ENCODE results near the gene NOTCH1. TPM values are rescaled to one million over a fixed set of nuclear protein-coding genes. Genes with fewer than 3 reads are reported as not detected.
A peak's percentile ranks its signal among the peaks of the same experiment; 100 is the strongest.

NOTCH1 gene
- total and polyA plus RNA-seq, 12 donors: 0.81 to 31.5 (median 24.0) TPM

DNA sequence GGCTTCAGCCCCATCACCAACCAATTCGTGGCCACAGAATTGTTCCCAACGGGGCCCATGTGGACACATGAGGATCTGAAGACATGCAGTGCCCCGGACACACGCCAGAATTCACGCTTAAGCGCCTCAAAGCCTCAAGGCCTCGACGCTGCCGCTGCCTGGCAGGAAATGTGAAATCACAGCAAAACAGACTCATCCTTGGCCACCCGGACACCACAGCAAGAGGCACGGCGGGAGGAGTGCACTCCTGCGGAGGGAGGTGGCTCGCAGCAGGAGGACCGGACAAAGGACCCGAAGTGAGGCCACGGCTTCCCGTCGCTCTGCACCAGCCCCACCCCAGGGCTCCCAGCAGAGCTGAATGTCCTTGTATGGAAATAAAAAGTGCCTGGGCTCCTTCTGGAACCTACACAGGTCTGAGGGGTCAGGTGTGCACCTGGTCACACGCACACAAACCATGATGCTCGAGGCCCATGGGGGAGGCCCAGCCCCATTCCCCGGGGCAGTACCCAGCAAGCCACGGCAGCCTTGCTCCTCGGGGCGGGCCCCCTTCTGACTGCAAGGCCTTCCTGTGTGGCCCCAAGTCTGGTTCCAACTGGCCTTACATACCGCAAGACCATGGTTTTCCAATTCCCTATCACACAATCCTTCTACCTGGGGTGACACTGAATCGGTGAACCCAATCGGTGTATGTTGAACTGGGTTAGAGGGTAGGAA lies 73.1 kb downstream of the NOTCH1 start:
- 88 to 90% (median 88%) methylated on average over 26 to 28 of the region's 28 CpGs for WGBS, 4 donors
- H3K9me3 ChIP-seq (replicated peaks in 1 of 3): no peaks in the 10 kb centered on the region
- no peak for TF ChIP-seq POLR2A (IDR thresholded peaks at IDR 0.05)
- TF ChIP-seq, protein P1, sequence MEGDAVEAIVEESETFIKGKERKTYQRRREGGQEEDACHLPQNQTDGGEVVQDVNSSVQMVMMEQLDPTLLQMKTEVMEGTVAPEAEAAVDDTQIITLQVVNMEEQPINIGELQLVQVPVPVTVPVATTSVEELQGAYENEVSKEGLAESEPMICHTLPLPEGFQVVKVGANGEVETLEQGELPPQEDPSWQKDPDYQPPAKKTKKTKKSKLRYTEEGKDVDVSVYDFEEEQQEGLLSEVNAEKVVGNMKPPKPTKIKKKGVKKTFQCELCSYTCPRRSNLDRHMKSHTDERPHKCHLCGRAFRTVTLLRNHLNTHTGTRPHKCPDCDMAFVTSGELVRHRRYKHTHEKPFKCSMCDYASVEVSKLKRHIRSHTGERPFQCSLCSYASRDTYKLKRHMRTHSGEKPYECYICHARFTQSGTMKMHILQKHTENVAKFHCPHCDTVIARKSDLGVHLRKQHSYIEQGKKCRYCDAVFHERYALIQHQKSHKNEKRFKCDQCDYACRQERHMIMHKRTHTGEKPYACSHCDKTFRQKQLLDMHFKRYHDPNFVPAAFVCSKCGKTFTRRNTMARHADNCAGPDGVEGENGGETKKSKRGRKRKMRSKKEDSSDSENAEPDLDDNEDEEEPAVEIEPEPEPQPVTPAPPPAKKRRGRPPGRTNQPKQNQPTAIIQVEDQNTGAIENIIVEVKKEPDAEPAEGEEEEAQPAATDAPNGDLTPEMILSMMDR (IDR thresholded peaks at IDR 0.05): no peak
- no peak for DNase-seq
- no peaks in the 10 kb centered on the region for H3K27me3 ChIP-seq
- H3K4me3 ChIP-seq: no peak overlapping the region
- no peak overlapping the region for H3K27ac ChIP-seq
- H3K36me3 ChIP-seq (replicated peaks in 1 of 2): peaks cover 0 to 94% of the 10 kb centered on the region in 2 donors
- peaks cover 0 to 3% of the 10 kb centered on the region in 2 donors for H3K4me1 ChIP-seq (replicated peaks in 1 of 2)
- intact Hi-C loops (cut with DNase I): no loop called here

DNA sequence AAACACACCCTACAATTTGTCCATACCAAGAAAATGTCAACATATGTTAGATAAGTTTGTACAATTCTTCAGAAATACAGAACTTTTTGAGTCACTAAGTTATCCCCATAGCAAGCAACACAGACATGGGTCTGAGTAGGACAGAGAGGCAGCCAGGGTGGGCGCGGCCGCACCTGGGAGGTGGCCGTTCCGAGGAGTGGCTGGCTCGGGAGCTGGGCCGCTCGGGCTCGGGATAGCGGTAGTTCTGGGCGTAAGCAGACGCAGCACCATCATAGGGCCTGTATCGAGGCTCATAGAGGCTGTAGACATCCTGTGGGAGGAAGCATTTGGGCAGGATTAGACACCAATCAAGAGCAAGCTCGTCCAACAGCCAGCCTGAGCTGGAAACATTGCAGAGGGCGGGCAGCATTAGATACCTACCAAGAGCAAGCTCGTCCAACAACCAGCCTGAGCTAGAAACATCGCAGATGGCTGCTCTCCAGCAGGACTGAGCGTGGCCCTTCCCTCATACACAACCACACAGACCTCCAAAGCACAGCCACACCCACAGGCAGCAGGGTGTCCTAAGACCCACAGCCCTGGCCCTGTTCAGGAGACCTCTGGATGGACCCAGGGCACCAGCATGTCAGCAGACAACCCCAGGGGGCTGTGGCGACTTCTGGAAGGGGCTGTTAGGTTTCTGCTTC lies 73.9 kb downstream of the NOTCH1 start:
- no peak for TF ChIP-seq POLR2A (IDR thresholded peaks at IDR 0.05)
- TF ChIP-seq, protein P1 (IDR thresholded peaks at IDR 0.05): no peak
- Histone ChIP-seq H3K36me3 (replicated peaks in 1 of 2) (peaks cover 0 to 97% of the 10 kb centered on the region in 2 donors), H3K27ac (no peak overlapping the region), H3K4me3 (no peak overlapping the region), H3K4me1 (replicated peaks in 1 of 2) (peaks cover 0 to 3% of the 10 kb centered on the region in 2 donors), H3K27me3 (no peaks in the 10 kb centered on the region), H3K9me3 (replicated peaks in 1 of 3) (no peaks in the 10 kb centered on the region)
- intact Hi-C loops (cut with DNase I): no loop called here
- 89 to 97% (median 93%) methylated on average over 15 to 19 of the region's 19 CpGs for WGBS, 4 donors
- DNase-seq: no peak

DNA sequence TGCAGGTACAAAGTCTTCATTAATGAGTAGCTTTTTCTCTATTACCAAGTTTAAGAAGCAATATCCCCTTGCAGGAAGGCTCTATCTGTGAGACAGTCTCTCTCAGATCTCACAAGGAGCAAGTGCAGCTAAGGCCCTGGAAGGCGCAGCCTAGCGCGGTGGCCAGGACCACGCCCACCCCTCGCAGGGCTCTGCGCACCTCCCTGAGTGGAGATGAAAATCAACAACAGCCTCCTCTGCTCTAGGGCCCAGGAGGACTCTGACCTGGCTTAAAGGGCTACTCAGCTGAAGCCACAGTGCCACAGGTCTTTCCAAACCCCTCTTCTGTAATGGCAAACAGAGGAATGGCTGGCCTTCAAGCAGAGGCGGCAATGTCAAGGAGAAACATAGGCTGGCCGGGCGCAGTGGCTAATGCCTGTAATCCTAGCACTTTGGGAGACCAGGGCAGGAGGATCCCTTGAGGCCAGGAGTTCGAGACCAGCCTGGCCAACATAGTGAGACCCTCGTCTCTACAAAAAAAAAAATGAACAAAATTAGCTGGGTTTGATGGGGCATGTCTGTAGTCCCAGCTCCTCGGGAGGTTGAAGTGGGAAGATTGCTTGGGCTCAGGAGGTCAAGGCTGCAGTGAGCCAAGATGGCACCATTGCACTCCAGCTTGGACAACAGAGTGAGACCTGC lies 74.9 kb downstream of the NOTCH1 start:
- peaks cover 0 to 3% of the 10 kb centered on the region in 2 donors for H3K4me1 ChIP-seq (replicated peaks in 1 of 2)
- no peak overlapping the region for H3K4me3 ChIP-seq
- intact Hi-C loops (cut with DNase I): no loop called here
- no peaks in the 10 kb centered on the region for H3K9me3 ChIP-seq (replicated peaks in 1 of 3)
- H3K27me3 ChIP-seq: no peaks in the 10 kb centered on the region
- TF ChIP-seq, protein P1 (IDR thresholded peaks at IDR 0.05): no peak
- TF ChIP-seq POLR2A (IDR thresholded peaks at IDR 0.05): no peak
- H3K27ac ChIP-seq: no peak overlapping the region
- peaks cover 0 to 97% of the 10 kb centered on the region in 2 donors for H3K36me3 ChIP-seq (replicated peaks in 1 of 2)
- DNase-seq: peak in 1 of 7 donors; percentile 27
- 62 to 78% (median 76%) methylated on average over 11 to 12 of the region's 12 CpGs for WGBS, 4 donors

DNA sequence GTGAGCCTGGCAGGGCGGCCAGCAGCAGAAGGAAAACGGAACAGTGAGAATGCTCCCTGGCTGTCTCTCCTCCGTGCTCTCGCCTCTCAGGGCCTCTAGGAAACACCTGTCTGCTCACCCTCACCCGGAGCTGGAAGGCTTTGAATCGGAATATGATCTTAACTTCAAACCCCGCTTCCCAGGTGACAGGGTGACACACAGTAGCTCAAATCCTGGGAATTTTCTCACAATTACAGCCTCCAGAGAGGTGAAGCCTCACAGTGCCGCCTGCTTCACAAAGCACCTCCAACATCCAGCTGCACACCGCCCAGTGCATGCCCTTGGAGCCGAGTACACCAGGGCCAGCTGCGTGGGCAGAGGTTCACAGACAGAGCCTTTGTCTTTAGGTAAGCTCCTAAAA lies 75.5 kb downstream of the NOTCH1 start:
- DNase-seq: no peak
- 65 to 81% (median 73%) methylated on average over 9 to 11 of the region's 11 CpGs for WGBS, 4 donors
- H3K36me3 ChIP-seq (replicated peaks in 1 of 2): peaks cover 0 to 97% of the 10 kb centered on the region in 2 donors
- no peak overlapping the region for H3K4me3 ChIP-seq
- no peak overlapping the region for H3K27ac ChIP-seq
- peaks cover 0 to 3% of the 10 kb centered on the region in 2 donors for H3K4me1 ChIP-seq (replicated peaks in 1 of 2)
- H3K27me3 ChIP-seq: no peaks in the 10 kb centered on the region
- H3K9me3 ChIP-seq (replicated peaks in 1 of 3): no peaks in the 10 kb centered on the region
- TF ChIP-seq, protein P1 (IDR thresholded peaks at IDR 0.05): no peak
- TF ChIP-seq POLR2A (IDR thresholded peaks at IDR 0.05): no peak
- intact Hi-C loops (cut with DNase I): no loop called here

Measured in adrenal gland (tissue), 12 donors.